Measurements from ENCODE around the gene CWC27. TPM values are rescaled to one million over a fixed set of nuclear protein-coding genes. Genes with fewer than 3 reads are reported as not detected.

CWC27 gene
- total and polyA plus RNA-seq, 9 of the 15 experiments (the other 6 are each of a cell fraction or from before 2014, with no cell fraction given): 19.7 to 49.3 (median 38.3) TPM

- no TSS peak for BruUV-seq (replicated peaks)
- Histone ChIP-seq H3K4me1 (replicated peaks in 1 of 2; ENCODE audit: control insufficient read depth in 2 of 2, insufficient read depth in 2 of 2, low read length in 2 of 2) (peaks cover 0 to 7% of the 10 kb centered on the region in 2 experiments; a peak in 1 of 5 replicates), H3K4me3 (no peak overlapping the region), H3K9me1 (ENCODE audit: control insufficient read depth, insufficient read depth, low read length) (no peaks in the 10 kb centered on the region), H3K27ac (ENCODE audit: extremely low read depth, low read depth, low read length) (no peak overlapping the region), H4K20me1 (replicated peaks; ENCODE audit: control insufficient read depth, insufficient read depth, low read length) (no peaks in the 10 kb centered on the region), H3K27me3 (ENCODE audit: control insufficient read depth in 2 of 2, insufficient read depth in 2 of 2, low read length in 2 of 2) (no peaks in the 10 kb centered on the region), H3K9ac (ENCODE audit: insufficient read depth in 1 of 2, low read depth in 2 of 2, low read length in 2 of 2) (no peak overlapping the region), H2AFZ (ENCODE audit: low read depth, low read length) (no peak overlapping the region), H3K36me3 (ENCODE audit: control insufficient read depth, insufficient read depth, low read length) (no peaks in the 10 kb centered on the region), H3K79me2 (ENCODE audit: control insufficient read depth, insufficient read depth, low read length) (no peaks in the 10 kb centered on the region), H3K4me2 (ENCODE audit: insufficient read depth, low read length) (no peak overlapping the region), H3K9me3 (replicated peaks; ENCODE audit: control insufficient read depth, insufficient read depth, low read depth, low read length) (peaks cover 1% of the 10 kb centered on the region; the same call in 1 of the 2 replicates)
- in situ Hi-C loops (cut with MboI) (loop anchor here (25.0 kb wide), 1 partner anchor 519 kb away; the partner anchor contains the start of gene ADAMTS6), intact Hi-C loops (cut with micrococcal nuclease) (no loop called here)
- CTCF ChIA-PET (ENCODE audit: low intra/inter-chr PET ratio): no interaction called here
- DNase-seq (ENCODE audit: extremely low read depth in 1 of 4, low spot score in 3 of 4): no peak
- WGBS (ENCODE audit: insufficient coverage, low coverage, missing lambda C conversion rate): 93% methylated on average over 1 of the region's 1 CpG
- POLR2A ChIA-PET: no interaction called here
- ATAC-seq: no peak
- peak; percentile 15 for FAIRE-seq
- TF ChIP-seq RUNX1 (IDR thresholded peaks at IDR 0.05; ENCODE audit: low read depth) (no peak), POLR2A (conservative IDR thresholded peaks at IDR 0.05) (no peak), MNT (conservative IDR thresholded peaks at IDR 0.05) (no peak), HES1 (IDR thresholded peaks at IDR 0.05; ENCODE audit: low read depth) (no peak), ZBTB49 (CRISPR knock-in tag; IDR thresholded peaks at IDR 0.05; ENCODE audit: borderline replicate concordance) (no peak), TAF7 (tag; IDR thresholded peaks at IDR 0.05) (no peak), ZBTB26 (CRISPR knock-in tag; IDR thresholded peaks at IDR 0.05) (no peak), OTX1 (CRISPR knock-in tag; IDR thresholded peaks at IDR 0.05) (no peak), SREBF2 (CRISPR knock-in tag; IDR thresholded peaks at IDR 0.05) (no peak), JUND (IDR thresholded peaks at IDR 0.05; ENCODE audit: borderline replicate concordance, low read depth, low read length) (no peak), JUND (tag; IDR thresholded peaks at IDR 0.05; ENCODE audit: borderline replicate concordance, low read depth, low read length) (no peak), PPARD (CRISPR knock-in tag; IDR thresholded peaks at IDR 0.05) (no peak), SRSF1 (IDR thresholded peaks at IDR 0.05; ENCODE audit: low read depth, low read length) (no peak), ZBED1 (IDR thresholded peaks at IDR 0.05) (no peak), TRIM25 (IDR thresholded peaks at IDR 0.05; ENCODE audit: borderline replicate concordance) (no peak), ZNF778 (CRISPR knock-in tag; IDR thresholded peaks at IDR 0.05) (no peak), ELF2 (CRISPR knock-in tag; IDR thresholded peaks at IDR 0.05) (no peak)
Measured at GRCh38 chr5:64968591-64969110, 199.9 kb downstream of the CWC27 start.

Data from K562 (cell line).